ENCODE measurements around the gene FNDC5. TPM values are rescaled to one million over a fixed set of nuclear protein-coding genes. Genes with fewer than 3 reads are reported as not detected.
A peak's percentile ranks its signal among the peaks of the same experiment; 100 is the strongest.

FNDC5 gene
- polyA plus RNA-seq, 2 of the 4 experiments (the other 2 are of a cell fraction), result 0.26 to 0.99 TPM

GRCh38 chr1:32878637-32879041 lies 7.9 kb upstream of the FNDC5 start (continued):
- no peak for TF ChIP-seq BCL3 (IDR thresholded peaks at IDR 0.05)
- TF ChIP-seq FOSB (CRISPR knock-in tag; IDR thresholded peaks at IDR 0.05), result no peak
- TF ChIP-seq RFX5 (IDR thresholded peaks at IDR 0.05), result no peak
- no peak for TF ChIP-seq EHMT2 (IDR thresholded peaks at IDR 0.05; ENCODE audit: low read depth)
- TF ChIP-seq ZFP36 (IDR thresholded peaks at IDR 0.05; ENCODE audit: borderline replicate concordance, partially characterized antibody), result no peak
- TF ChIP-seq ZC3H11A (IDR thresholded peaks at IDR 0.05), result no peak
- TF ChIP-seq BHLHE40 (IDR thresholded peaks at IDR 0.05; ENCODE audit: low read depth, low read length), result no peak
- no peak for TF ChIP-seq CEBPB (IDR thresholded peaks at IDR 0.05)

- ChIA-PET CTCF (interaction anchor here (1.0 to 1.7 kb wide), 4 partner anchors 14 to 208 kb away, joined by 3 to 7 read pairs (median 4); no protein-coding TSS in a partner anchor), POLR2A (no interaction called here)
- no peak overlapping the region for H3K4me3 ChIP-seq
- no peak overlapping the region for H3K27ac ChIP-seq
- ATAC-seq, result peak; percentile 47 to 62
- no peak overlapping the region for H3K4me2 ChIP-seq
- no peak for TF ChIP-seq E2F6 (IDR thresholded peaks at IDR 0.05; ENCODE audit: borderline replicate concordance, low read depth)
- TF ChIP-seq JUNB (IDR thresholded peaks at IDR 0.05), result no peak
- no peak for TF ChIP-seq HES2 (IDR thresholded peaks at IDR 0.05)
- no peak for TF ChIP-seq MAFK (IDR thresholded peaks at IDR 0.05; ENCODE audit: partially characterized antibody)
- no peak for TF ChIP-seq NR3C1 (IDR thresholded peaks at IDR 0.05)
- no peak for TF ChIP-seq USF2 (IDR thresholded peaks at IDR 0.05)
- no peak for TF ChIP-seq BCL3 (IDR thresholded peaks at IDR 0.05)
- TF ChIP-seq CHD2 (IDR thresholded peaks at IDR 0.05; ENCODE audit: low read length, partially characterized antibody), result no peak
- no peak for TF ChIP-seq CHD4 (IDR thresholded peaks at IDR 0.05; ENCODE audit: borderline replicate concordance)
- TF ChIP-seq GATA3 (IDR thresholded peaks at IDR 0.05; ENCODE audit: borderline replicate concordance), result no peak
- TF ChIP-seq ZFP36 (IDR thresholded peaks at IDR 0.05; ENCODE audit: borderline replicate concordance, partially characterized antibody), result no peak
- TF ChIP-seq POLR2A (IDR thresholded peaks at IDR 0.05; ENCODE audit: low read length), result no peak
- no peak for TF ChIP-seq TFCP2L1 (CRISPR knock-in tag; IDR thresholded peaks at IDR 0.05)
- no peak for TF ChIP-seq EHMT2 (IDR thresholded peaks at IDR 0.05; ENCODE audit: low read depth)
- TF ChIP-seq MYC (IDR thresholded peaks at IDR 0.05; ENCODE audit: borderline replicate concordance, low read length), result no peak
- no peak for TF ChIP-seq FOSB (CRISPR knock-in tag; IDR thresholded peaks at IDR 0.05)
- no peak for TF ChIP-seq HOXB5 (CRISPR knock-in tag; IDR thresholded peaks at IDR 0.05)
- WGBS (ENCODE audit: missing lambda C conversion rate), result 65% methylated on average over 4 of the region's 6 CpGs
- no peaks in the 10 kb centered on the region for H3K9me3 ChIP-seq
- FAIRE-seq, result no peak
- peak in 1 of 2 experiments; percentile 50 for DNase-seq (ENCODE audit: low read depth in 1 of 2, low spot score in 1 of 2)
- no peaks in the 10 kb centered on the region for H3K4me1 ChIP-seq
Measured at GRCh38 chr1:32878183-32878582, 7.5 kb upstream of the FNDC5 start.
